HG02763 (cell line): ENCODE results near the gene ISL2.

ENCODE experiments used
- ATAC-seq: cut with Tn5 transposase; IDR thresholded peaks from one replicate; pipeline ENCODE4 v1.9.1; 2021; ENCODE audit warnings: mild to moderate bottlenecking, moderate library complexity; ENCODE audit not compliant: unreplicated experiment

The ISL2 gene

DNA sequence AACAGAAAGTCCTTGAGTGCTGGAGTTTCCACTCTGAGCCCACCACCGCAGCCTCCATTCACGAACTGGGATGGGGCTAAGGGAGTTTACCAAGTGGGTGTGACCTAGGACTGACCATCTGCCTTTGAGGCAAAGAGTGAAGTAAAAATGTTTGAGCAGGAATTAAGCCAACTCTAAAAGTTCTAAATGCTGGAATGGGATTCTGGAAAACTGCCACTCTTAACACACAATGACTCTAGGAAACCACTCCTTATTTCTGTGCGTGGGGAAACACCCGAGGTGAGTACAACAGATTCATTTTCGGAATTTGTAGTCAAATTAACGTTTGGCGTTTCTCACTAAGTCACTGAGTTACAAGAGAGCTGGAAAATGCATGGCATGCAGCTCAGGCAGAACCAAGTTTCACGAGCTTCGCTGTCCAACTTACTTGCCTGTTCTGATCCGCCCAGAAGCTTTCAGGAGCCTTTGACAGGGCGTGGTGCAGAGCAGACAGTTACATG lies 31.6 kb downstream of the ISL2 start:
- ATAC-seq = no peak

DNA sequence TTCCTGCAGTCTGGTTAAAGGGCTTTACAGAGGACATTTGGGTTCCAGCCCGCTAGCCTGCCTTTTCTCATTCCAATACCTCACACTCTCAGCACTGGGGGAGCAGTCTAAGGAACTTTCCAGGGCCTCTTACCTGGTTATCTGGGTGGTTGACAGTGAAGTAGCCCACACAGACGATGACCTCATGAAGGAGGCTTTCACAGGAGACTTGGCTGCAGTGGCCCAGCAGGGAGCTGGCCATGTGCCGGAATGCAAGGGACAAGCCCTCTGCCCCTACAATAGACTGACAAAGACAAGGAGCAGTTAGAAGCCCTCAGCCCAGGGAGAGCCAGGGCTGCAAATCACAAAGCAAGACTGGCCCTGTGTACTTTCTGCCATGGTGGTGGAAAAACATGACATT lies 39.5 kb downstream of the ISL2 start:
- no peak for ATAC-seq

DNA sequence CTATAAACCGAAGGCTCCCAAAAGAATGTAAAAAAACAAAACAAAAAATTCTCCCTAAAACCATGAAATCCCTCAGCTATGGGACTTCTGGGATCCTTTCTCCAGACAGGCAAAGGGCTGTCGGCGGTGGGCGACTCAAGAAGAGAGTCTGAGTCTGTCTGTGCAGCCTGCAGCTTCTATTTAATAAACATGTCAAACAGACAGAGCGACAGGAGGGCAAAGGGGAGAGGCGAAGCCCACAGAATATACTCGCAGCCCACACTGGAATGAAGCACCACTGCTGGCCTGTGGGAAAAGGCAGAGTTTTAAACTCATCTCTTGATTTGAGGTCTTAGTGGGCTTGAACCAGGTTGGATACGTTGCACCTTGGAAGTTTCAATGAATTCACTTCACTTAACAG lies 40.2 kb downstream of the ISL2 start:
- ATAC-seq = no peak

DNA sequence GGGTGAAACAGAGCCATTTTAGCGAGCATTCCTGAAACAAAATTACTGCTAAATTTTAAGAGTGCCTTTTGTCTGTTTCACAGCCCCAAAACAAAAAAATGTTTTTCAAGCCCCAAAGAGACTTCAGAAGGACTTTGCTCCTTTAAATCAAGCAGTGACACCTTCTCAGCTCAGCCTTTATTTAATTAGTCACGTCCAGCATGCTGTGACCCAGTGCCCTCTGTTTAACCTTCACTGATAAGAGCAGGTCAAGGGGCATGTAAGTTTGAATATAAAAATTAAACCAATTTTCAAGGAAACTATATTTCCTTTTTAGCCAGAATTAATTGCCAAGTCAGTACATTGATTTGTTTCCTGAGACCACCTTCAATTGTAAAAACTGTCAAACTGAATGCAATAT lies 40.6 kb downstream of the ISL2 start:
- ATAC-seq = no peak

DNA sequence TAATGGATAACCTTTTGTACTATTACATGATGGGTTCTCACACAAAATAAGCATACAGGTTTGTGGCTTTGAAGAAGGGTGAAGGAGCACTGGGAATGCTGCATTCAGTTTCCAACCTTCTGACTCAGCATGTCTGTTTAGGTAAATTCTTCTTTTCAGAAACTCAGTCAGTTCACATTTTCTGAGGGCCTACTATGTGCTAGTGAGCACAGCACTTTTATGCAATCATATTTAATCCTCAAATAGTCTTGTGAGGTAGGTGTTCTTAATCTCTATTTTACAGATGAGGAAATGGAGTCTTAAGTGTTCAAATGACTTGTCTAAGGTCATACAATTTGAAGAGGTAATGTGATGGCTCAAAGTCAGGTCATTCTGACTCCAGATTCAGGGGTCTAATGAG lies 41.2 kb downstream of the ISL2 start:
- ATAC-seq = no peak

DNA sequence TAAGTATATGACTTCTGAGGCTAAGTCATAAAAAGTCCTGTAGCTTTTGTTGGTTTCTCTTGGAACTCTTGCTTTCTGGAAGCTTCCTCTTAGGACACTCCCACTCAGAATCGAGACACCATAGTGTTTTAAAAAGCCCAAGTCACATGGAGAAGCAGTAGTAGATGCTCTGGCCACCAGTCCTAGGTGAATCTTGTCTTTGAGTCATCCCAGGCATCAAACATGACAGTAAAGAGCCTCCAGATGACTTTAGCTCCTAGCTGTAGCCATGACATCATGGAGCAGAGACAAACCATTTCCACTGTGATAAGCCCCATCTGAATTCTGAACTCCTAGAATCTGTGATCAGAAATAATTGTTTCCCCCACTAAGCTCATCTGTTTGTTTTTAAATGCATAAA lies 42.1 kb downstream of the ISL2 start:
- ATAC-seq = no peak

DNA sequence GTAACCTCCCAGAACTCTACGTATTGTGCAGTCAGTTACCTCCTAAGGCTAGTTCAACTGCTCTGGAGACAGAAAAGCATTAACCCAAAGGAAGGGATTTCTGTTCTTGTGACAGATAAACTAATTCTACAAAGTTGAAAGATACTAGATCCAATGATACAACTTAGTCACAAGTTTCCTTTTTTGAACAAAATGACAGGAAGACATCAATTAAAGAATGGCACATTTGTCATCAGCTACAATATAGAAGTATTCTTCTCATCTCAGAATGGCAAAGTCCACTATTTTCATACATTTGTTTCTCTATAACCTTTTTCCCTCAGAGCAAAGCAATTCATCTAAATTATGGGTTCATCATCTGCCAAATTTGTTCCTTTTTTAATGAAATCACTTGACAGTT lies 43.7 kb downstream of the ISL2 start:
- ATAC-seq = no peak

DNA sequence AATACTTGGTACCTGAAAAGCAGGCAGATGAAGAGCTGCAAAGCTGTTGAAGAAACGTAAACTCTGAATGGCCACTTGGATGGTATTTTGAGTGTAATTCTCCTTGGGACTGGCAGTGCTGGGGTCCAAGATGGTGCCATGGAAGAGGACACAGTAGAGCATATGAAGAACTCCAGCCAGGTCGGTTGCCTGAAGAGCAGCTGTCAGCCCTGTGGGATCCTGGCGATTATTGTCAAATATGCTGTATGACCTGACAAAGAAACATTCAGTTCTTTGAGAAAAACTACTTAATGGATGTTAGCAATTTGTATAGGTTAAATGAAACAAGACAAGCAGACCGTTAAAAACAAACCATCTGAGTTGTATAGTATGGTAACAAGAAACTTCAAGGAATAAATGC lies 44.8 kb downstream of the ISL2 start:
- no peak for ATAC-seq

DNA sequence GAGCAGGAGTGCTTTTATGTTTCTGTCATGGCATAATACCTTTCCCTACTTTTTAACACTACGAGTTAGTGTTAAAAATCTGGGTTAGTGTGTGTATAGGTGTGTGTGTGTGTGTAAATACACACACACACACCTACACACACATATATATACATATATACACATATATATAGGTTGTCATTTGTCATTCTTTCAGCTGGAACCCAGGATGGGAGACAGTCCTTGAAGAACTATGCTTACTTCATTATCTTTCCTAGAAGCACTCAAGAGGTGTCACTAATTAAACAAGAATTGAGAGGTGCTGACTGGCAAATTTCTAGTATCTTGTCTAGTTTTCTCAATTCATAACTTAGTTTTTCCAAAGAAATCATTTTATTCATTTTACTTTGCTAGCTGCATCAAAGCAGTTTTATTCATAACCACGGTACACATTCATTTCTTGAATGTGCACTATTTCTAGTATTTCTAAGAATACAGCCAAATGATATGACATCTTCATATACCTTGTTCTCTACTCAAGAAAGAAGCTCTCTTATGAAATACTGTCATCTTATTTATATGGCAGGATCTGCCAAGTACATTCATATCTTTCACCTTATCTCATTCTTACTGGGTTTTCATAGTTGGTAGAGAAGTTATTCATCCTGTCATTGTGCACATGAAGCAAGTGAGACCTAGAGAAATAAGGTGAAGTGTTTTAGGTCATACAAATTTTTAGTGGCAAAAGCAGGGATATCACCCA lies 46.6 kb downstream of the ISL2 start:
- no peak for ATAC-seq

DNA sequence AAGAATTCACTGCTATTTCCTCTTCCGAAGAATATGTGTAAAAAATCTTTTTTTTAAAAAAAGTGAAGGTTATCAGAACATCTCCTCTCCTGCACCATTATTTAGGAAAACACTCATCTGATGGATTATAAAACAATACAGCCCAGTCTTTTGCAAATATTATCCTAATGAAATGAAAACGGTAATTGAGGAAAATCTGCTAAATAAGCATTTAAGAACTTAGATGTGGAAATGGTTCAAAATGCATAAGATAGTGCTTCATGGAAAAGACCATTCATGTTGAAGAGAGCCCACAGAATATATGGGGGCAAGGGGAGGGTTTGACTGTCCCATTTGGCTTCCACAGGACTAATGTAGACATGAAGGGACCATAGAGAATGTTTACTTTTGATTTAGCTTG lies 47.8 kb downstream of the ISL2 start:
- no peak for ATAC-seq

DNA sequence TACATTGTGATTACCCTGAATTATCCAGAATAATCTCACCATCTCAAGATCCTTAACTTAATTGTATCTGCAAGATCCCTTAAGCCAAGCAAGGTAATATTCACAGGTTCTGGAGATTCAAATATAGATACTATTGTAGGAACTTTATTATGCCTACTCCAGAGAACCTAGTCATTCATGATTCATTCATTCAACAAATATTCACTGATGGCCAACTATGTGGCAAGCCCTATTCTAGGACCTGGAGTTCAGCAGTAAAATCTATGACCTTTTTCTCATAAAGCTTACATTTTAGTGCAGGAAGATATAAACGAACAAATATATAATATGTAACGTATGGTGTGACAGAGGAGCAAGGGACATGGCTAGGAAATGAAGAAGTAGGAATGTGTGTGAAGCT lies 49.6 kb downstream of the ISL2 start:
- no peak for ATAC-seq

DNA sequence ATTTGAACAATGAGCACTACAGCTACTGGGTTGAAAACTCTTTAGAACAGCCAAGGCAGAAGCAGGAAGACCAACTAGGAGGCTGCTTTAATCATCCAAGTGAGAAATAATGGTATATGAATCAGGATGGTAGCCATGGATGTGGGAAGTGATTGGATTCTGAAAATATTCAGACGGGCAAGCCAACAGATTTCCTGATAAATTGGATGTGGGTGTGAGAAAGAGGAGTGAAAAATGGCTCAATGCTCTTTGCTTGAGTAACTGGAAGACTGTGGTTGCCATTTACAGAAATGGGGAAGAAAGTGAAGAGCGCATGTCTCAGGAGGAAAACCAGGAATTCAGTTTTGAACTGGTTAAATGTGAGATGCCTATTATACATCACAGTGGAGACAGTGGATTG lies 50.4 kb downstream of the ISL2 start:
- no peak for ATAC-seq

DNA sequence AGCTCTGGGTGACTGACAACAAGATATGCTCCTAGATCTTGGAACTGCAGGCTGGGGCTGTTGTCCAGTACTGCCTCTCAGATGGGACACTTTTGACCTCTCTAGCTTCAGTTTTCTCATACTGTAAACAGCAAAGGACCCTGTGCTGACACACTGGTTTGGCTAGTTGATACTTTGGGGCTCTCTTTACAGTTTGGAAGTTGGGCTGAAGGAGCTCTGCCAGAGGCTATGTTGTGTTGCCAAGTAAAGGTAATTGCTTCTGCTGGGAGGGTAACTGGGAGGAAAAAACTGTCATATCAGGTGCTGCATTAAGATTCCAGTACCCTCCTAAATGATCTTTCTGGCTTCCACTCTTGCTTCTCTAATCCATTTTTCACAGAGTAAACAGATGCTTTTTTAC lies 54.0 kb downstream of the ISL2 start:
- ATAC-seq = no peak

DNA sequence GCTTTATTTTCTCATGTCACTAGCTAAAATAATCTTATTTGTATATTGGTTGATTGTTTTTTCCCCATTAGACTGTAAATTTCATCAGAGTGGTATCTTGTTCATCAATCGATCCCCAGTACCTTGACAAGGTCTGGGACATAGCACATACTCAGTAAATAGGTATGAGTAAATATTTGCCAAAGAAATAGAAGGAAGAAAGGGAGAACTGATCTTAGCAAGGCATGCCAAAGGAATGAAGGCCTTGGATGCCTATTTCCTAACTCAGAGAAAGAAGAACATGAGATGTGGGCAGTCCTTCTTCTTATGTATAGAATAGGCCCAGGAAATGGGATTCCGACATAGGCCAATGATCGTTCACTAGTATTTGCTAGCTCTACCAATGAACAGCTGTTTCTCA lies 54.7 kb downstream of the ISL2 start:
- no peak for ATAC-seq

DNA sequence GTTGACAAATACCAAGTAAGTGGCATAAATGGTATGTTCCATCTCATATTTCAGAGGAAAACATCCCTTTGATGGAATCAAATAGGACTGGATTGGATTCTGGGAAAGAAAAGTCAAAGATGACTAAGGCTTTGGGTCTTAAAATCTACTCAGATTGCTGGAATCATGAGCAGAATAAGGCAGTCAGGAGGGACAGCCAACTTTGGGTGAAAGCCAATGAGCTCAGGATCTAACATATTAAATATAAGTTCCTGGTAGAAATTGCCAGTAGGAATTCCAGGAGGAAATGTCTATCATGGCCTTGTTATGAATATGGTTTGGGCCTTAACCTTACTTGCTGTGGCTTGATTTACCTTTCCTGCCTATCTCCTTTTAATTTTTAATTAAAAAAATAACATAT lies 55.3 kb downstream of the ISL2 start:
- ATAC-seq = no peak
